Panc1 (cell line): Measurements from ENCODE around the gene PSMB10. TPM values are rescaled to one million over a fixed set of nuclear protein-coding genes. Genes with fewer than 3 reads are reported as not detected.

Experiments
- ATAC-seq: fragments of 200-7000 bp; cut with Tn5 transposase; 2 replicates; pipeline ENCODE4 v1.9.1; 2020; ENCODE audit warnings: mild to moderate bottlenecking, moderate library complexity
- BruUV-seq: library from RNA; stranded (reverse); fragments of 400-500 nt; replicated peaks from 2 replicates; lab custom pipeline; 2021; lab: Mats Ljungman, UMichigan
- CTCF ChIA-PET: fragments of 300-600 bp; sonication (Branson Sonifier 250); formaldehyde crosslinking; loops from one replicate; lab custom pipeline; 2022; ENCODE audit warnings: antibody characterized with exemption; lab: Charles Lee
- POLR2A ChIA-PET: fragments of 300-600 bp; sonication (Branson Sonifier 250); formaldehyde crosslinking; loops from one replicate; lab custom pipeline; 2022; ENCODE audit warnings: antibody characterized with exemption; lab: Charles Lee
- DNase-seq: peaks from one replicate; pipeline ENCODE4 v3.0.0-alpha.2; 2010; ENCODE audit warnings: low read depth, low spot score
- H3K27ac ChIP-seq: 2 replicates; pipeline ENCODE4 v1.5.1; 2011; ENCODE audit warnings: mild to moderate bottlenecking, low read length, inconsistent platforms
- H3K27me3 ChIP-seq: fragments of 200-500 bp; sonication (Bioruptor generic); 2 replicates; pipeline ENCODE4 v1.6.0; 2014; ENCODE audit warnings: low read length, inconsistent platforms; ENCODE audit not compliant: control insufficient read depth, insufficient read depth
- H3K36me3 ChIP-seq: fragments of 200-500 bp; sonication (Bioruptor generic); 2 replicates; pipeline ENCODE4 v1.5.1; 2014; ENCODE audit warnings: inconsistent platforms, mild to moderate bottlenecking, low read length, moderate library complexity; ENCODE audit not compliant: control insufficient read depth, insufficient read depth
- H3K4me1 ChIP-seq: 2 replicates; pipeline ENCODE4 v1.5.1; 2011; ENCODE audit warnings: inconsistent platforms, mild to moderate bottlenecking, low read length, moderate library complexity; ENCODE audit not compliant: control insufficient read depth, insufficient read depth
- H3K4me3 ChIP-seq, 2 experiments: 2 replicates each; pipeline ENCODE4 v1.5.1; 2011 to 2012; ENCODE audit warnings: low read depth in 2 of 2, low read length in 2 of 2, mild to moderate bottlenecking in 2 of 2, inconsistent platforms in 1 of 2, moderate library complexity in 1 of 2
- H3K9me3 ChIP-seq: fragments of 200-500 bp; sonication (Bioruptor generic); 2 replicates; pipeline ENCODE4 v1.5.1; 2014; ENCODE audit warnings: low read depth, mild to moderate bottlenecking, inconsistent platforms, low read length, moderate library complexity; ENCODE audit not compliant: control insufficient read depth, insufficient read depth
- CTCF ChIP-seq: fragments of 450-650 bp; IDR thresholded peaks from 2 replicates; pipeline ENCODE4 v1.5.1; 2017; ENCODE audit warnings: mild to moderate bottlenecking
- POLR2AphosphoS5 ChIP-seq: IDR thresholded peaks from 2 replicates; pipeline ENCODE4 v1.6.1; 2012; ENCODE audit warnings: mild to moderate bottlenecking, low read depth, low read length, moderate library complexity
- REST ChIP-seq, 2 experiments: IDR thresholded peaks; 2 replicates each; pipeline ENCODE4 v1.6.1; 2011 to 2012; ENCODE audit warnings: low read depth in 2 of 2, control low read depth in 1 of 2, low read length in 1 of 2, mild to moderate bottlenecking in 1 of 2, moderate library complexity in 1 of 2; ENCODE audit not compliant: insufficient read depth in 1 of 2
- SIN3A ChIP-seq: IDR thresholded peaks from 2 replicates; pipeline ENCODE4 v1.6.1; 2012; ENCODE audit warnings: low read depth, mild to moderate bottlenecking, low read length, moderate library complexity, borderline replicate concordance; ENCODE audit not compliant: insufficient read depth
- TCF7L2 ChIP-seq: IDR thresholded peaks from 2 replicates; pipeline ENCODE4 v1.6.1; 2011; ENCODE audit warnings: mild to moderate bottlenecking, low read depth, low read length, inconsistent platforms
- in situ Hi-C: cut with HindIII; loops from 2 replicates; pipeline ENCODE4 v1.10.0; 2016; ENCODE audit warnings: low sequenced_read_pairs, low pct_unique_long_range_greater_than_20kb
- intact Hi-C: fragments of 100-400 bp; cut with micrococcal nuclease; formaldehyde crosslinking; loops from one replicate; pipeline ENCODE4 v1.10.0; 2022; ENCODE audit not compliant: unreplicated experiment
- total RNA-seq: library from RNA; stranded (reverse); gene quantifications from one replicate; pipeline ENCODE4 v1.2.1, GENCODE V29; 2021; ENCODE audit not compliant: unreplicated experiment

Gene PSMB10
- total RNA-seq, 1 experiment from 2014 or later = 47.7 TPM

GRCh38 chr16:67953641-67954375, 17.2 kb upstream of the PSMB10 start:
- CTCF ChIA-PET = no interaction called here
- DNase-seq (no peak), ATAC-seq (no peak)
- intact Hi-C loops = no loop called here
- no peaks in the 10 kb centered on the region for H3K27me3 ChIP-seq
- no peak overlapping the region for H3K27ac ChIP-seq
- H3K36me3 ChIP-seq = no peaks in the 10 kb centered on the region
- BruUV-seq = no TSS peak
- no peak overlapping the region for H3K4me3 ChIP-seq
- no peak for TF ChIP-seq POLR2AphosphoS5
- TF ChIP-seq SIN3A = no peak
- no peak for TF ChIP-seq TCF7L2
- TF ChIP-seq CTCF = no peak
- no peak for TF ChIP-seq REST (IDR thresholded peaks at IDR 0.05; ENCODE audit: insufficient read depth in 1 of 2, low read depth in 2 of 2, low read length in 1 of 2)
- H3K9me3 ChIP-seq = no peaks in the 10 kb centered on the region
- H3K4me1 ChIP-seq = no peaks in the 10 kb centered on the region
- in situ Hi-C loops = no loop called here
- POLR2A ChIA-PET = no interaction called here

- TF ChIP-seq POLR2AphosphoS5 (no peak), REST (IDR thresholded peaks at IDR 0.05; ENCODE audit: insufficient read depth in 1 of 2, low read depth in 2 of 2, low read length in 1 of 2) (no peak), CTCF (no peak), SIN3A (no peak), TCF7L2 (no peak)
- DNase-seq = no peak
- no peaks in the 10 kb centered on the region for H3K27me3 ChIP-seq
- H3K4me3 ChIP-seq = no peak overlapping the region
- H3K9me3 ChIP-seq = no peaks in the 10 kb centered on the region
- ChIA-PET POLR2A (no interaction called here), CTCF (interaction anchor here (0.6 kb wide), 1 partner anchor 12 kb away, joined by 3 read pairs; no protein-coding TSS in a partner anchor)
- BruUV-seq = no TSS peak
- intact Hi-C loops (no loop called here), in situ Hi-C loops (no loop called here)
- H3K36me3 ChIP-seq = no peaks in the 10 kb centered on the region
- no peak overlapping the region for H3K27ac ChIP-seq
- no peaks in the 10 kb centered on the region for H3K4me1 ChIP-seq
- no peak for ATAC-seq
Observed at GRCh38 chr16:67951485-67951884, 14.8 kb upstream of the PSMB10 start.
